HG03432 (cell line): ENCODE measurements around the gene HNF1B.

Experiments used
- ATAC-seq: cut with Tn5 transposase; IDR thresholded peaks from one replicate; pipeline ENCODE4 v1.9.1; 2021; ENCODE audit warnings: mild to moderate bottlenecking, moderate library complexity; ENCODE audit not compliant: unreplicated experiment

The HNF1B gene

DNA sequence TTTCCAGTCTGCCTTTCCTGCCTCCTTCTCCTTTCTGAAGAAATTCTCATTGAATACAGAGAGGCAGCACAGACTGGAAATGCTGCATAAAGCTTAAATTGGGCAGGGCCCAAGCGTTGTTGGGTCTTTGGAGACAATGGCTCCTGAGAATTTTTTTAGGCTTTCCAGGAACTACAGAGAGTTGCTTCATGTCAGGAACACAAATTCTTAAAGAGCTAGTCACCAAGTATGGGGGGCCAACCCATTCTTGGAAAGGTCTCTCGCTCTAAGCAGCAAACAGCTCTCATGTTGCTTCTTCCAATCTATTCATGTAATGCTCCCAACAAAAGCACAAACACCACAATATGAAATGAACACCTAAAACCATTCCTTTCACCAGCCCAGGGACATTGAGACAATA is 6.9 kb downstream of the HNF1B start:
- ATAC-seq, result no peak

DNA sequence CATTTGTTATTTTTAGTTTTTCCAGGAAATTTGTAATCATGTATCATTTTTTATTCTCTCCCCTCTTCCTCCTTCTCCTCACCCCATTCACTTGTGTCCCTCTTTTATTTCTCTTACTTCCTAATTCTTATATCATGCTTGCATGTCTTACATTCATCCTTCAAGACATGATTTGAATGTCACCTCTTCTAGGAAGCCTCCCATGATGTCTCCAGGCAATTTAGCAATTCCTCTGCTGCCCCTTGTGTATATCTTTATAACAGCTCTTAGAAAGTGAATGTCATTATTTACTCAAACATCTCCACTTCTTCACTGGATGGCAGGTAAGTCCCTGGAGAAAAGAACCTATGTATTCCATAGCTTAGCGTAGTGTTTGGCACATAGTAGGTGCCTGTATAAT is 7.8 kb downstream of the HNF1B start:
- no peak for ATAC-seq

DNA sequence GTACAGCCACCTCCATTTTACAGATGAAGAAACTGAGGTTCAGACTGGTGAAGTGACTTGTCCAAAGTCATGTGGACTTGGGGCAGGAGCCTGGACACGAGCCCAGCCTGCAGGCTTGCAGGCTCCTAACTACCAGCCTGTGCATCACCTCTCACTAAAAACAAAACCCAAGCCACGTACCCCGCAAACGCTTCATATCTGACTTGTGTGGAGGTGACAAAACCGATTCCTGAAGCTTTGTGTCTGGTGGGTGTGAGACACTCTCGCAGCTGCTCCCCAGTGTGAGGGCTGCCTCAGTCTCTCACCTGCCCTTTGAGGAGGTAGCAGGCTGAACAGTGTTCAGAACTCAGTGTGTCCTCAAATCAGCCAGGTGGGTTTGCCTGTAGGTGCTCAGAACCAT is 8.4 kb downstream of the HNF1B start:
- no peak for ATAC-seq

DNA sequence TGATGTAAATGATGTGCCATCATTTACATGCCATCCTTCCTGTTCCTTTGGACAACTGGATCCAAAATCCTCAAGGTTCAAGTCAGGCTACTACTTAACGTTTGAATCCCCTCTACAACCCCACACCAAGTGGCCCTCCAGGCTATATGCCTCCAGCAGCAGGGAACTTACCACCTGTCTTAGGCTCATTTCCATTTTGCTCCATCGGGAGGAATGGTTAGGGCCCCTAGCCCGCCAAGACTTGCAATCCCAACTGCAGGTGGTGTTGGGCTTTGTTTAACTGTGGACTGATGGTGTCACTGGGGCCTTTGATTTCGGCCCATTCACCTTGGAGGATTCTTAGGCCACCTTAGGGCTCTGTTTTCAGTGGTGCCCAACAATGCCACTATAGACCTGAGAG is 9.7 kb downstream of the HNF1B start:
- ATAC-seq, result no peak

DNA sequence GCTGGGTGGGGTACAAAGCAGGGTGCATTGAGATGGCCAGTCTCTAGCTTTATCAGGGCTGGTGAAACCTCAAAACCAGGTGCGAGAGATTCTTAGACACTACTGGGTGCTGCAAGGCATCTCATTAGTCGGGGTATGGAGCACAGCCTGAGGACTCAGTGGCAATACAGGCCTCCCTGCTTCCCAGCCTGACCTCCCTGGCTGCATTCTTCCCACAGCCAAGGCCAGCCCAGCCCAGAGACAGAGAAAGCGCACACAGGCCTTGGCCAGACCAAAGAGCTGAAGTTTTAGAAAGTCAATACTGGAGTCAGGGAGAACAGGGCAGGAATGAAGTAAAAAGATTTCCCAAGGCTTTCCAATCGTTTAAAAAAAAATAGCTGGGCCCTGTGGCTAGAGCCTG is 12.5 kb downstream of the HNF1B start:
- no peak for ATAC-seq

DNA sequence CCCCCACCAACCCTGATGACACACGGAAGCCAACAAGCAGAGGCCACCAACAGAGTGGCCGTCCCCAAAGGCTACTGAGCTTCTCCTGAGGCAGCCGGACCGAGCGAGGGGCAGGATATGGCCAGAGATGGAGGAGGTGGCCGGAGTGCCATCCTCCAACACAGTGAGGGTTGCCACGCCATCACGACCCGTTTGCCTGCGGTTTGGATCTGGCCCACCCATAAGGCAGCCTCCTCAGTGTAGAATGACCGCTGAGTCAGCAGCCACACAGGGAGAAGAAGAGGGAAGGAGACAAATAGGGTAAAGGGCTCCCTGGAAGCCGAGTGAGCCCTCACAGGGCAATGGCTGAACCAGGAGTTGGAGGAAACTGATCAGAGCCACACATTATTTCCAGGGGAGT is 13.8 kb downstream of the HNF1B start:
- no peak for ATAC-seq

DNA sequence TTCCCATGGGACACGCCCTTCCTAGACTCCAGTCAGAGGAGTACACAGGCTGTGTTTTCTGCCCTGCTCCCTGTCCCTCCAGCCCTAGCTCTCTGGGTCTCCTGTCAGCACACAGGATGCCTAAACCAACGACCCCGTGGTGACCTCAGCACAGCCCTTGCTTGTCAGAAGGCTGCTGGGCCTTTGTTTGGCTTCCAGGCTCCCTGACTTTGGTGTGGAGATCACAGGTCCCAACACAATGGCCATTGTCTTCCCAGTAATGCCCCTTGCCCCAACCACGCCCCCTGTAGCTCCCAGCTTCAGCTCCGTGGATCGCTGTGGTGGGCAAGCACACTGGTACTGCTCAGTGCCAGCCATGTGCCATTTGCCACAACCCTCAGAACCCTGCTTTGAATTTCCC is 15.0 kb downstream of the HNF1B start:
- ATAC-seq, result no peak

DNA sequence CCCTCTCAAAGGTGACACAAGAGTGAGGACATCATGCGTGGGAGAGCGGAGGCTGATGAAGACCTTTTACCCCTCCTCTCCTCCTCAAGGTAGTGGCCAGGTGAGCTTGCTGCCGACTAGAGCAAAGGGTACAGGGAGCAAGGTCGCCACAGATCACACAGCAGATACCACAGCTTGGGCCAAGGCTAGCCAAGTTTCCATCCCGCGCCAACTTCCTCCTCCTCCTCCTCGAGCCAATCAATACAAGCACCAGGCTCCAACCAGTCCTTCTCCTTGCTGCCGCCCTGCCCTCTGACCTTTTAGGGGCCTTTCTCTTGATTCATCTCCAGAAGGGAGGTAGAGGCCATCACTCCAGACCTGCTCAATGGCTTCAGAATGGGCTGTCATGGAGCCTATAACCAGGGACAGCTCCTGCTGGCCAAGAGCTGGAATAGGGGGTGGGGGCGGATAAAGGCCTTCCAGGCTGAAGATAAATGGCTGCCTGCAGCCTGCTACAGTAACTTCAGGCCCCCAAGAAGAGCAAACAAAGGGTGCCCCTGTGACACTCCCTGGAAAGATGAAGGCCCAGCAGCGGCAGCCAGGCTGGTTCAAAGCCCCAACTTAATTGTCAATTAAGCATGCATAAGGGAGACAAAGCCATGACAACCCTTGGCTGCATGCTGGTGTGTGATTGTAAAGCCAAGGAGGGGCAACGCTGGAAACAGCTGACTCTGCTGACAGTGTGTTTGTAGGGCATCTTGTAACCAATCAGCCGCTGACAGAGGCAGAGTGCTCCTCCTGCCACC is 17.8 kb downstream of the HNF1B start:
- no peak for ATAC-seq

DNA sequence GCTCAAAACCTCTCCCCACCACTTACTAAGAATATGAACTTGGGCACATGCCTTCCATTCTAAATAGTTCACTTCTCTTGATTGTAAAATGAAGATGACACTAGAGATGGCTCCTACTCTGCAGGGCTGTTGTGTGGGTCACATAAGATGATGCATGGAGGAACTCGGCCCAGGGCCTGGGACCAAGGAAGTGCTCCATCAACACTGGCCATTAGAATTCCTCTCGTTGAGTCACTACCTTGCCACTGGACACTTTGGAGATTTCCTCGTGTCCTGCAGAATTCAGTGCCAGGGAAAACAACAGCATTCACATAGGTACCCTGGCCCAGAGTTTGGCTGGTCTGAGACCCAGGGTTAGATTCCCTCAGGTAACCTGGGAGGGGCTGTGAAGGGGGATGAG is 18.6 kb downstream of the HNF1B start:
- no peak for ATAC-seq

DNA sequence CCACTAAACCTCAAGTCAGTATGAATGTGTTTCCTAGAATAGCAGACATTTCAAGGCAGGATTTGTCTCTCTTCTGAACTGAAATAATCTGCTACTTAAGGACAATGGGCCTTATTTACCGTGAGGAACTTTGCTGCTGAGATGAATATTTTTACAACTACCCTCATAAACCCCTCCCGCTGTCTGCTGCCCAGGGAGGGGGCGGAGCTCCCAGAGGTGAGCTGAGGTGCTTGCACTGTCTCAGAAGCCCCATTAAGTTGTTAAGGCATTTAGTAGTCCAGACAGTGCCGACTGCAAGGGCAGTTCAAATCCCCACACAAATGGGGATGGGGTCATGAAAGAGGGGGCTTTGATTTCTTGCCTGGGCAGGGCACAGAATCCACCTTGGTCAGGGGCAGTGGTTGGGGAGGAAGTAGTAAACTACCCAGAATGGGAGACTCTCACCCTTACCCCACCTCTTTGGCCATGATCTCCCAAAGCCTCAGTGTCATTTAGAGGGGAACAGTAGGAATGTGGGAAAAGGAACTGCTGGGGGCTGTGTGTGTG is 19.2 kb downstream of the HNF1B start:
- ATAC-seq, result no peak

DNA sequence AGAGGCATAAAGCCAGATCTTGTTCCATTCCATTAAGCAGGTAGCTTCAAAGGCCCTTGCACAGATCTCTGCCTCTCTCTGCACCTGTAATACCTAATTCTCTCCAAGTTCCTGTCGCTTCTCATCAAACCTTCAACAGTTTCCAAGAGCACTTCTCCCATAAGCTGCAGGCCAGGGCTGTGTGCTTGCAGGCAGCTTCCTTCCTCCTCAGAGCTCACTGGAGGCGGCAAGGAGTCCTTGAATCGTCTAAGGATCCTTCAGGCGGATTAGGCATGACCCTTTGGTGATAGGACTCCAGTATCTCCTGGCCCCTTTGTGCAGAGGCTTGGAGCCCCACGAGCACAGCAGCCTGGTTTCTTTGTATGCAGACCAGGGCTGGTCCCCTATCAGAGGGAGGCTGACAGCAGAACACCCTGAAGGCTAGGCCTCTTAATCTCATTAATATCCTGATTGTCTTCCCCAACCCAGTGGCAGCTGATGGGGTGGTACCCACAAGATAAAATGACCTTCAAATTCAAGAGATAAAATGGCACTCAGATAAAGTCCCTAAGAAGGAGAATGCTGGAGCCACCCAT is 19.8 kb downstream of the HNF1B start:
- no peak for ATAC-seq

DNA sequence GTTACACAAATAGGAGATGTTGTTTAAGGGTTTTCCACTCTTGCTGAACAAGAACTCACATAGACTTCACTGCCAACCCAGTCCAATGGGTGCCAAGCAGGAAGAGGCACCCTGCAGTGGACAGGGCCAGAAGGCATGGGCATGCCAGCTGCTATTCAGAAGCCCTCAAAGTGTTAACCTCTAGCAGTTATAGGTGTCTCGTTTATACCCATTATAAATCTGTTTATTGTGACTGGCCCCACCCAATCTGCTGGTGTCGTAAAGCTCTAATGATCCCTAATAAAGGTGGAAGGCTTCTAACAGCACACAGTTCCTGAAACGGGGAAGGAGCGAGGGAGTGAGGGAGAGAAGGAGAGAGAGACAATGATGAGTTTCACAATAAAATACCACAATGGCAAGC is 23.9 kb downstream of the HNF1B start:
- ATAC-seq, result no peak

DNA sequence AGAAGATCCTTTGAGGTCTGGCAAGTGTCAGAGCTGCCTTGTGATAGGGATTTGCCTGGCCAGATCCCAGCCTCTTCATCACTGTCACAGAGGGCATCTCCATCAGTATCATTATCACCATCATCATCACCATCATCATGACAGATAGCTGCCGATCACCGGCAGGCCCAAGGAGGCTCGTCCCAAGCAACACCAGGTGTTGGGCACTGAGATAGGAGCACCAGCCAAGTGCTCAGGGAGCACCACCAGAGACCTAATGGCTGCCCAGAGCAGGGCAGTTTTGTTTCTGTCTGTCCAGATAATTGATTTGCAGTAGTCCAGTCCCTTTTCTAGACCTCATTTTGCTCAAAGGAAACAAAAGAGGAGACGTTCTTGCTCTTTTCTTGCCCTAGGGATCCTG is 25.0 kb downstream of the HNF1B start:
- ATAC-seq, result no peak

DNA sequence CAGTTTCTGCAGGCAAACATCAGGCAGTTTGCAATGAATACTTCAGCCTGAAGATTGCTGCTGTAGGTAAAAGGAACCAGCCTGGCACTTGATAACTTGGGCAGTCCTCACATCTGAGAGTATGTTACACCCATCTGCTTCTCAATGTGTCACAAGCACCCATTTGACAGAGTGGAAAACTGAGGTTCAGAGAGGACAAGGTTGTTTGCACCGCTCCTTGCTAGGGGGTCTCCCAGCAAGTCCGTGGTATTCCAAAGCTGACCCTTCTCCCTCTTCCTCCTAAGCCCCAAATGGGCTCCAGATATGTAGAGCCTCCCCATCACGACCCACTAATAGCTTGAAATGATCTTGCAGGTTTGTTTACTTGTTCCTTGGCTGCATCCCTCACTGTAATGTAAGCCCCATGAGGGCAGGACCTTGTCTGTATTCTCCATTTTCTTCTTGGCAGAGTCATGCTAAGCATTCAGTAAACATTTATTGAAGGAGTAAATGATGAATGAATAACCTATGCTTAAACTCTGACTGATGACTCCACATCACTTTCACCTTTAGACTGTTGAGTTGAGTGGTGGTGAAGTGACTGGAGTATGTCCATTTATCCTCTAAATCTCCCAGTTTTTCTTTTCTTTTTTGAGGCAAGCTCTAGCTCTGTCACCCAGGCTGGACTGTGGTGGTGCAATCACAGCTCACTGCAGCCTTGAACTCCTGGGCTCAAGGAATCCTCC is 26.4 kb downstream of the HNF1B start:
- ATAC-seq, result no peak

DNA sequence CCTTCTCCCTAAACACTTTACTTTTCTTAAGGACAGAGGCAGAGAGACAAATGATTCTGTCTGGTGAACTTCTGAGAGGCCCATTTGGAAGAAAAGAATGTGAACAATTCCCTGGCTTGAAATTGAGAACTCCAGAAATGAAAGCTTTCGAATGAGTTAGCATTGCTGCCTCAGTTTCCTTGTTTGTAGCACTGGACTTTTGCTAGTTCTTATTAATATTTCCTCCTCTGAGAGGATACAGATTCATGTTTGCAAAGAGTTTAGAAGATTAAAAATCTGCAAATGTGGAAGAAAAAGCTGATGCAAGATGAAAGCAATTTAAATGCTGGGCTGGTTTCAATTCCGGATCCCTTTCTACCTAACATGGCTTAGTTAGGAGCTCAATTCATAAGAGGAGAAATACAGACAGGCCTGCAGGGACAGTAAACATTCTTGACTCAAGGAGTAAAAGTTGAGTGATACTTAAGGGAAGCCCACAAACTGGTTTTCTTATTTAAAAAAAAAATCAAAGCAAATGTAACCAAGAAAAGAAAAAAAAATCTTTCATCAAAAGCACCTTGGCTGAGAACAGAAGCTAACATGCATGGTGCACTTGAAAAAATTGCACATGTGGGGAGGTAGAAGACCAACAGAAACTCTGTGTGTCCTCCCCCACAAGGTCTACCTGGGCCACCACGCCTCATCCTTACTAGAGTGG is 27.1 kb downstream of the HNF1B start:
- ATAC-seq, result no peak

DNA sequence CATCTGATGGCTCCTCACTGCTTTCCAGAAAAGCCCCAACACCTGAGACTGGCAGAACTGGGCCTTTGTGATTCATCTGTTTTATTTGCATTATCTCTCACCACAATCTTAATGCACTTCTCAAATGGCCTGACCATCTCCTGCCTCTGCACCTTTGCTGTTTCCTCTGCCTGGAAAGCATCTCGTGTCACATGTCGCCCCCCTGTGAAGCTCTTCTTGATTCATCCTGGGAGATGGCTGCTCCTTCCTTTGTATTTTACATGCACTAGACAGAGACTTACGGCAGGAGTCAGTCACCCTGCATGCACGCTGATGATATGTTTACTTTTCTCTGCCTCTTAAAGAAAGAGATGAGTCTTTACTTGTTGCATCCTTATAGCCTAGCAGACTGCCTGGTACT is 30.0 kb downstream of the HNF1B start:
- ATAC-seq, result no peak

DNA sequence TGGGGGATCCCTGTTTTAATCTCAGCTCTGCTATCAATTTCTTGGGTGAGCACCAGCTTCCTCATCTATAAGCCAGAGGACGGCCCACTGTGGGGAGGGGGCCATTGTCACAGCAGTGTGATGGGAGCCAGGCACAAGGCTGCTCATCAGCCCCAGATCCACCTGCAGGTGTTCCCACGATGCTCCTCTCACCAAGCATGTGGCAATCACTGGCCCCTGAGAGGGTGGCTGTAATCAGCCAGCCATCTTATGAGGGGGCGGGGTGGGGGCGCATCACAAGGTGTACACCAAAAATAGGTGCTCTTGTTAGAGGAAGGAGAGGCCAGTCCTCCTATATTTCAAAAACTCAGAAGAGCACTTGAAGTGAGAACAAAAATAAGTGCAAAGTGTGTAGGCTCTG is 31.2 kb downstream of the HNF1B start:
- ATAC-seq, result no peak

DNA sequence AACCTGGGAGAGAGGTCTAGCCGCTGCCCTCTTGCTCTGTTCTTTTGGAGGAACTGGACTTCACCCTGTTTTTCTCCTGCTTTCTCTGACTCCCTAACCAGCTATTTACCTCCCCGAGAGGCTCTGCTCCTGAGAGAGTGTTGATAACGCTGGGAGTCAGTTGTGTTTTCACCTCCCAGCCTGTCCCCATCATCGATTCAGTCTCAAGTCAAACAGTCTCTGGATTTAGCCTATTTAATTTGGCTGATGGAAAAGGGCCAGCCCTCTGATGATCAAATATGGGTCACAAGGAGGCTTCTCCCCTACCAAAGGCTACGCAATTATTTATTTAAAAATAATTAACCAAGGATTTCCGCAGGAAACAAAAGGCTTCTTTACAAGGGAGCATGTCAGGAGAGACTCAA is 31.8 kb downstream of the HNF1B start:
- ATAC-seq, result no peak

DNA sequence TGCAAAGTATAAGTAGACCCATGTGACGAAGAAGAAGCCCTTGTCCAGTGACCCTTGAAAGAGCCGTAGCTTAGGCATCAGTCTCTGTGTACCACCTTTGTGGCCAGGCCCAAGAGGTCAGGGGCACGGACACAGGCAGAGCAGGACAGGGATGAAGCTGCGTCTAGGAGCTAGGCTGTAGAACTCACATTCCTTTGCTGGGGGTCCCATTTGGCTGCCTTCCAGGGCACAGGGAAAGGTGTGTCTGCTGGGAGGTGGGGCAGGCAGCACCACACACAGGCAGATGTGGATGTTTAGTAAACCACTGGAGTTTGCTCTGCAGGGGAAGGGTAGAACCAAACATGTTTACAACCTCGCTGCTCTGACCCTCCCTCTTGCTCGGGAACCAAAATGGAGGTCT is 33.7 kb downstream of the HNF1B start:
- ATAC-seq, result no peak

DNA sequence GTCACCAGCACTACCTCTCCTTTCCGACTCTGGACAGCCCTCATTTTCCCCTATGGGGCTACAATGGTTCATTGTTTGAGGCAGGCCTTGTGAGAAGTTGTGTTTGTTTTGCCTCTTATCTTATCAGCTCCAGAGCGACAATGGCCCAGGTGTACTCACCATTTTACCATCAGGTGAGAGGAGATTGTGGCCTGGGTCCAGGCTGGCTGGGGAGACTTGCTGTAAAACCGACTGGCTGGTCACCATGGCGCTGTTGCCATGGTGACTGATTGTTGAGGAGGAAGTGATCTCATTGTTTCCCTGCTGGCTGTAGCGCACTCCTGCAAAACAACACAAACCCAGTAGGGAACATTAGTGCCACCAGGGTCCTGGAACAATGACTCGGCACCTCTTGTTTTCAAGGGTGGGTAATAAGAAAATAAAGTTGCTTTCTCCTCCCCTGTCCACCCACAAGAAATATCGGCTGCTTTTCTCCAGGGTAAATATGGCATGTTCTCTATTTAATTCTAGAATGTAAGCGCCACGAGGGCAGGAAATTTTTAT is 34.4 kb downstream of the HNF1B start:
- no peak for ATAC-seq

DNA sequence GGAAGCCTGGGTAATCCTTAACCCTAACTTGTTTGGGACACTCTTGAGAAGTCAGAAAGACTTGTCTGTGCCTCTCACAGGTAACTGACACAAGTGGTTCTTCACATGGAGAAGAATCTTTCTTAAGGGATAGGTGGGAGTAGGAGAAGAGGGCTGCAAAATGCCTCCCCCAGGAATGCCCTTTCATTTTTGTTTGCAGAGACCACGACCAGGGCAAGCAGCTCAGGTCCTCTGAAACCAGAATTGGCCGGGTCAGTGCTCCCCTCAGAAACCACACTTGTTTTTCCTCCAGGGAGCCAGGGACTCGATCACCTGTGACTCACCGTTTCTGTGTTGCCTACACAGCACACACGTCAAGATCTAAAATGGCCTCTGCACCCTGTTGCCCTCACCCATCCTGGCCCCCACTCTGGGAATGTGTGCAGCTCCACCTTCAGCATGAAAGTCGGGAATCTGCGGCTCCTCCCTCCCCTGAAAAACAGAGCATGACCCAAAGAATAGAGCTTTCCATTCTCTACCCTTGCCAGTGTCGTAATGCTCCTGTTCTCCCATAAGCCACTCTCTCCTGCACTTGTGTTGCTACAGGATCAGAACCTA is 36.1 kb downstream of the HNF1B start:
- ATAC-seq, result no peak
